Measurements from ENCODE around the gene PXMP4.

- no peak for TF ChIP-seq MITF (IDR thresholded peaks at IDR 0.05)
- TF ChIP-seq CHD2 (IDR thresholded peaks at IDR 0.05; ENCODE audit: low read depth, low read length), result no peak
- no peak for TF ChIP-seq POLR2A (conservative IDR thresholded peaks at IDR 0.05)
- TF ChIP-seq ATF1 (CRISPR knock-in tag; IDR thresholded peaks at IDR 0.05), result no peak
- TF ChIP-seq ATF1 (tag; IDR thresholded peaks at IDR 0.05), result no peak
- no peak for TF ChIP-seq FOXP1 (CRISPR knock-in tag; IDR thresholded peaks at IDR 0.05)
- TF ChIP-seq BRCA1 (IDR thresholded peaks at IDR 0.05), result no peak
- no peak for TF ChIP-seq BRCA1 (CRISPR knock-in tag; IDR thresholded peaks at IDR 0.05)
- TF ChIP-seq YY1 (IDR thresholded peaks at IDR 0.05; ENCODE audit: borderline replicate concordance in 1 of 3, control insufficient read depth in 1 of 3, extremely low read depth in 1 of 3, insufficient read depth in 3 of 3, insufficient read length in 1 of 3, insufficient replicate concordance in 2 of 3, low read depth in 1 of 3, low read length in 2 of 3), result no peak
- TF ChIP-seq, protein P1, sequence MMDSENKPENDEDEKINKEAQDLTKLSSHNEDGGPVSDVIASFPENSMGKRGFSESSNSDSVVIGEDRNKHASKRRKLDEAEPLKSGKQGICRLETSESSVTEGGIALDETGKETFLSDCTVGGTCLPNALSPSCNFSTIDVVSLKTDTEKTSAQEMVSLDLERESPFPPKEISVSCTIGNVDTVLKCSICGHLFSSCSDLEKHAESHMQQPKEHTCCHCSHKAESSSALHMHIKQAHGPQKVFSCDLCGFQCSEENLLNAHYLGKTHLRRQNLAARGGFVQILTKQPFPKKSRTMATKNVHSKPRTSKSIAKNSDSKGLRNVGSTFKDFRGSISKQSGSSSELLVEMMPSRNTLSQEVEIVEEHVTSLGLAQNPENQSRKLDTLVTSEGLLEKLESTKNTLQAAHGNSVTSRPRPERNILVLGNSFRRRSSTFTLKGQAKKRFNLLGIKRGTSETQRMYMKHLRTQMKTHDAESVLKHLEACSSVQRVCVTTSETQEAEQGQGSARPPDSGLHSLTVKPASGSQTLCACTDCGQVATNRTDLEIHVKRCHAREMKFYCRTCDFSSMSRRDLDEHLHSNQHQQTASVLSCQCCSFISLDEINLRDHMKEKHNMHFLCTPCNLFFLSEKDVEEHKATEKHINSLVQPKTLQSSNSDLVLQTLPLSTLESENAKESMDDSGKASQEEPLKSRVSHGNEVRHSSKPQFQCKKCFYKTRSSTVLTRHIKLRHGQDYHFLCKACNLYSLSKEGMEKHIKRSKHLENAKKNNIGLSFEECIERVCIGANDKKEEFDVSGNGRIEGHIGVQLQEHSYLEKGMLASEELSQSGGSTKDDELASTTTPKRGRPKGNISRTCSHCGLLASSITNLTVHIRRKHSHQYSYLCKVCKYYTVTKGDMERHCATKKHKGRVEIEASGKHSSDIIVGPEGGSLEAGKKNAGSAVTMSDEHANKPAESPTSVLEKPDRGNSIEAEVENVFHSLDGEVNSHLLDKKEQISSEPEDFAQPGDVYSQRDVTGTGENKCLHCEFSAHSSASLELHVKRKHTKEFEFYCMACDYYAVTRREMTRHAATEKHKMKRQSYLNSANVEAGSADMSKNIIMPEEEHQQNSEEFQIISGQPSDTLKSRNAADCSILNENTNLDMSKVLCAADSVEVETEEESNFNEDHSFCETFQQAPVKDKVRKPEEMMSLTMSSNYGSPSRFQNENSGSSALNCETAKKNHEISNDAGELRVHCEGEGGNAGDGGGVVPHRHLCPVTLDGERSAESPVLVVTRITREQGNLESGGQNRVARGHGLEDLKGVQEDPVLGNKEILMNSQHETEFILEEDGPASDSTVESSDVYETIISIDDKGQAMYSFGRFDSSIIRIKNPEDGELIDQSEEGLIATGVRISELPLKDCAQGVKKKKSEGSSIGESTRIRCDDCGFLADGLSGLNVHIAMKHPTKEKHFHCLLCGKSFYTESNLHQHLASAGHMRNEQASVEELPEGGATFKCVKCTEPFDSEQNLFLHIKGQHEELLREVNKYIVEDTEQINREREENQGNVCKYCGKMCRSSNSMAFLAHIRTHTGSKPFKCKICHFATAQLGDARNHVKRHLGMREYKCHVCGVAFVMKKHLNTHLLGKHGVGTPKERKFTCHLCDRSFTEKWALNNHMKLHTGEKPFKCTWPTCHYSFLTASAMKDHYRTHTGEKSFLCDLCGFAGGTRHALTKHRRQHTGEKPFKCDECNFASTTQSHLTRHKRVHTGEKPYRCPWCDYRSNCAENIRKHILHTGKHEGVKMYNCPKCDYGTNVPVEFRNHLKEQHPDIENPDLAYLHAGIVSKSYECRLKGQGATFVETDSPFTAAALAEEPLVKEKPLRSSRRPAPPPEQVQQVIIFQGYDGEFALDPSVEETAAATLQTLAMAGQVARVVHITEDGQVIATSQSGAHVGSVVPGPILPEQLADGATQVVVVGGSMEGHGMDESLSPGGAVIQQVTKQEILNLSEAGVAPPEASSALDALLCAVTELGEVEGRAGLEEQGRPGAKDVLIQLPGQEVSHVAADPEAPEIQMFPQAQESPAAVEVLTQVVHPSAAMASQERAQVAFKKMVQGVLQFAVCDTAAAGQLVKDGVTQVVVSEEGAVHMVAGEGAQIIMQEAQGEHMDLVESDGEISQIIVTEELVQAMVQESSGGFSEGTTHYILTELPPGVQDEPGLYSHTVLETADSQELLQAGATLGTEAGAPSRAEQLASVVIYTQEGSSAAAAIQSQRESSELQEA (IDR thresholded peaks at IDR 0.05; ENCODE audit: low read depth), result no peak
- TF ChIP-seq SLC30A9 (CRISPR knock-in tag; IDR thresholded peaks at IDR 0.05), result no peak
Observed at GRCh38 chr20:33660035-33660684, 60.0 kb downstream of the PXMP4 start.
